ENCODE results near the gene TRIM15.
"Not testable (repeated sequence)": the region's sequence is repeated elsewhere in the genome, so short reads cannot be mapped to it uniquely, and the experiment has no call there.

TRIM15 gene

GRCh38 chr6:30163918-30164654 lies 740 bp downstream of the TRIM15 start:
- DNase-seq = no peak

- DNase-seq = no peak
Observed at GRCh38 chr6:30164714-30165113, 1.4 kb downstream of the TRIM15 start.

- DNase-seq = not testable (repeated sequence)
Observed at GRCh38 chr6:30165238-30165637, 1.9 kb downstream of the TRIM15 start.

- DNase-seq = no peak
Observed at GRCh38 chr6:30167101-30167500, 3.8 kb downstream of the TRIM15 start.

- DNase-seq = no peak
Observed at GRCh38 chr6:30168741-30169140, 5.4 kb downstream of the TRIM15 start.

- no peak for DNase-seq
Observed at GRCh38 chr6:30169658-30170614, 6.6 kb downstream of the TRIM15 start.

- no peak for DNase-seq
Observed at GRCh38 chr6:30171677-30172471, 8.5 kb downstream of the TRIM15 start.

- no peak for DNase-seq
Observed at GRCh38 chr6:30172681-30173080, 9.3 kb downstream of the TRIM15 start.

GRCh38 chr6:30175765-30176164 lies 12.4 kb downstream of the TRIM15 start:
- DNase-seq = no peak

- no peak for DNase-seq
Observed at GRCh38 chr6:30178837-30179236, 15.5 kb downstream of the TRIM15 start.

GRCh38 chr6:30180145-30180544 lies 16.8 kb downstream of the TRIM15 start:
- no peak for DNase-seq

GRCh38 chr6:30184417-30185031 lies 21.2 kb downstream of the TRIM15 start:
- no peak for DNase-seq

- no peak for DNase-seq
Observed at GRCh38 chr6:30185846-30186484, 22.6 kb downstream of the TRIM15 start.

GRCh38 chr6:30188541-30188940 lies 25.2 kb downstream of the TRIM15 start:
- no peak for DNase-seq

- no peak for DNase-seq
Observed at GRCh38 chr6:30192076-30192475, 28.7 kb downstream of the TRIM15 start.

- DNase-seq = no peak
Observed at GRCh38 chr6:30194797-30195690, 31.7 kb downstream of the TRIM15 start.

- no peak for DNase-seq
Observed at GRCh38 chr6:30195951-30196350, 32.6 kb downstream of the TRIM15 start.

GRCh38 chr6:30196376-30196775 lies 33.0 kb downstream of the TRIM15 start:
- DNase-seq = no peak

GRCh38 chr6:30198166-30199084 lies 35.1 kb downstream of the TRIM15 start:
- no peak for DNase-seq
